Measurements from ENCODE around the gene FAM227A. TPM values are rescaled to one million over a fixed set of nuclear protein-coding genes. Genes with fewer than 3 reads are reported as not detected.

Gene FAM227A
- total and polyA plus RNA-seq, 2 experiments from 2014 or later, result 0.51 to 2.9 TPM

DNA sequence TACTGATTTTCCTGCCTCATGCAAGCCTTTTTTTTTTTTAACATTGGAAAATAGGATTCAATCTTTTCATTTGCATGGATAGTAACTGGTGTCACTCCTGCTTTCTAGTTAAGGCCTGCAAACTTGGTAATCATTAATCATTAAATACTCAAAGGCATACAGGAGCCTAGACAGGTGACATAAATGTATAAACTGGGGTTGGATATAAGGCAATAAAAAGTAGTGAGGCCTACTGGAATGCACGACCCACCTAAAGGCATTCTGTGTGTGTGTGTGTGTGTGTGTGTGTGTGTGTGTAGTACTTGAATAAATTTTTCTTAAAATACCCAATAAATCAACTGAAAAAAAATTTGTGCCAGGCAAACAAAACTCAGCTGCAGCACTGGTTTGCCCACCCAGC lies 33.5 kb upstream of the FAM227A start:
- H2AFZ ChIP-seq, result no peak overlapping the region
- no peaks in the 10 kb centered on the region for H3K27me3 ChIP-seq
- H3K9me2 ChIP-seq (replicated peaks; ENCODE audit: insufficient read depth), result no peaks in the 10 kb centered on the region
- TF ChIP-seq, protein P1, sequence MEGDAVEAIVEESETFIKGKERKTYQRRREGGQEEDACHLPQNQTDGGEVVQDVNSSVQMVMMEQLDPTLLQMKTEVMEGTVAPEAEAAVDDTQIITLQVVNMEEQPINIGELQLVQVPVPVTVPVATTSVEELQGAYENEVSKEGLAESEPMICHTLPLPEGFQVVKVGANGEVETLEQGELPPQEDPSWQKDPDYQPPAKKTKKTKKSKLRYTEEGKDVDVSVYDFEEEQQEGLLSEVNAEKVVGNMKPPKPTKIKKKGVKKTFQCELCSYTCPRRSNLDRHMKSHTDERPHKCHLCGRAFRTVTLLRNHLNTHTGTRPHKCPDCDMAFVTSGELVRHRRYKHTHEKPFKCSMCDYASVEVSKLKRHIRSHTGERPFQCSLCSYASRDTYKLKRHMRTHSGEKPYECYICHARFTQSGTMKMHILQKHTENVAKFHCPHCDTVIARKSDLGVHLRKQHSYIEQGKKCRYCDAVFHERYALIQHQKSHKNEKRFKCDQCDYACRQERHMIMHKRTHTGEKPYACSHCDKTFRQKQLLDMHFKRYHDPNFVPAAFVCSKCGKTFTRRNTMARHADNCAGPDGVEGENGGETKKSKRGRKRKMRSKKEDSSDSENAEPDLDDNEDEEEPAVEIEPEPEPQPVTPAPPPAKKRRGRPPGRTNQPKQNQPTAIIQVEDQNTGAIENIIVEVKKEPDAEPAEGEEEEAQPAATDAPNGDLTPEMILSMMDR (IDR thresholded peaks at IDR 0.05; ENCODE audit: poor library complexity), result no peak
- TF ChIP-seq EZH2 (IDR thresholded peaks at IDR 0.05; ENCODE audit: borderline replicate concordance) (no peak), EZH2phosphoT487 (IDR thresholded peaks at IDR 0.05; ENCODE audit: low read depth, severe bottlenecking, unreplicated experiment) (no peak)
- peaks cover 71% of the 10 kb centered on the region for H3K79me2 ChIP-seq
- H3K36me3 ChIP-seq (replicated peaks; ENCODE audit: insufficient read depth, low read depth), result peaks cover 4% of the 10 kb centered on the region
- H3K4me2 ChIP-seq, result no peak overlapping the region
- H3K4me3 ChIP-seq, result no peak overlapping the region
- peaks cover 14% of the 10 kb centered on the region for H4K20me1 ChIP-seq (ENCODE audit: insufficient read depth, poor library complexity, severe bottlenecking)
- H3K9me3 ChIP-seq (ENCODE audit: low read depth), result no peaks in the 10 kb centered on the region
- peaks cover 18% of the 10 kb centered on the region for H3K4me1 ChIP-seq (ENCODE audit: insufficient read depth)
- peak overlapping the region; percentile 100 for H3K27ac ChIP-seq
- 53% methylated on average over 1 of the region's 1 CpG for WGBS (ENCODE audit: low lambda C conversion rate, missing lambda C conversion rate)
- DNase-seq (ENCODE audit: low spot score), result no peak

DNA sequence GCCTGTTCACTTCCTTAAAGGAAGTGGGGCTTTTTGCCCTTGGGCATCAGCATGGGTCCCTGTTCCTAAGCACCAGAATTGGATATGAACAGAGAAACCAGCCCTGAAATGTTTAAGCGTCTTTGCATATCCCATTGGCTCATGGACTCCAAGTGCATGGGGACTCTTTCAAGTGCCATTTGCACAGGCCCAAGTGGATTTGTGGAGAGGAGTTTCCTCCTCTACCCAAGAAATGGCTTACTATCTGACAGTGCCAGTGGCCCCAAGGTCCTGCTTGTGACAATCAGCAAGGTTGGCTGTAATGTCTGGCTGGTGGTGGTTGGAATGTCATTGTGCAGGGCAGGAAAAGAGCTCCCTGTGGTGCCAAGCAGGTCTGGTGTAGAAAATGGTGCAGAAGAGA lies 29.6 kb upstream of the FAM227A start:
- no peak overlapping the region for H3K27ac ChIP-seq
- no peaks in the 10 kb centered on the region for H3K9me3 ChIP-seq (ENCODE audit: low read depth)
- H3K4me1 ChIP-seq (ENCODE audit: insufficient read depth), result peaks cover 8% of the 10 kb centered on the region
- H3K79me2 ChIP-seq, result peaks cover 50% of the 10 kb centered on the region
- peaks cover 4% of the 10 kb centered on the region for H3K36me3 ChIP-seq (replicated peaks; ENCODE audit: insufficient read depth, low read depth)
- no peak for DNase-seq (ENCODE audit: low spot score)
- TF ChIP-seq EZH2 (IDR thresholded peaks at IDR 0.05; ENCODE audit: borderline replicate concordance) (no peak), EZH2phosphoT487 (IDR thresholded peaks at IDR 0.05; ENCODE audit: low read depth, severe bottlenecking, unreplicated experiment) (no peak)
- TF ChIP-seq, protein P1 (IDR thresholded peaks at IDR 0.05; ENCODE audit: poor library complexity), result no peak
- H3K4me3 ChIP-seq, result no peak overlapping the region
- peaks cover 11% of the 10 kb centered on the region for H4K20me1 ChIP-seq (ENCODE audit: insufficient read depth, poor library complexity, severe bottlenecking)
- H3K27me3 ChIP-seq, result no peaks in the 10 kb centered on the region
- no peaks in the 10 kb centered on the region for H3K9me2 ChIP-seq (replicated peaks; ENCODE audit: insufficient read depth)
- H2AFZ ChIP-seq, result no peak overlapping the region
- 100% methylated on average over 1 of the region's 1 CpG for WGBS (ENCODE audit: low lambda C conversion rate, missing lambda C conversion rate)
- no peak overlapping the region for H3K4me2 ChIP-seq

DNA sequence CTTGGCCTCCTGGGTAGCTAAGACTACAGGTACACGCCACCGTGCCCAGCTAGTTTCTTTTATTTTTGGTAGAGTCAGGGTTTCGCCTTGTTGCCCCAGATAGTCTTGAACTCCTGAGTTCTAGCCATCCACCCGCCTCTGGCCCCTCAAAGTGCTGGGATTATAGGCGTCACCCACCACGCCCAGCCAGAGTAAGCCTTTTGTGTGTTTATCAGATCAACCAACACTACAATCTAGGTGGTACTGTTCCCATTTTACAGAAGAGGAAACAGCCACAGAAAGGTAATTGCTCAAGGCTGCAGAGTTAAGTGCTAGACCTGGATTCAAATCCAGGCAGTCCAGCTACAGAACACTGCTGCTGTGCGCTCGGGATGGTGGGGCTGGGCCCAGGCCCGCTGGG lies 28.7 kb upstream of the FAM227A start:
- H3K4me2 ChIP-seq, result no peak overlapping the region
- no peaks in the 10 kb centered on the region for H3K27me3 ChIP-seq
- peaks cover 8% of the 10 kb centered on the region for H4K20me1 ChIP-seq (ENCODE audit: insufficient read depth, poor library complexity, severe bottlenecking)
- peaks cover 4% of the 10 kb centered on the region for H3K36me3 ChIP-seq (replicated peaks; ENCODE audit: insufficient read depth, low read depth)
- TF ChIP-seq, protein P1 (IDR thresholded peaks at IDR 0.05; ENCODE audit: poor library complexity), result no peak
- no peak for TF ChIP-seq EZH2 (IDR thresholded peaks at IDR 0.05; ENCODE audit: borderline replicate concordance)
- TF ChIP-seq EZH2phosphoT487 (IDR thresholded peaks at IDR 0.05; ENCODE audit: low read depth, severe bottlenecking, unreplicated experiment), result no peak
- no peaks in the 10 kb centered on the region for H3K9me3 ChIP-seq (ENCODE audit: low read depth)
- DNase-seq (ENCODE audit: low spot score), result no peak
- no peak overlapping the region for H2AFZ ChIP-seq
- WGBS (ENCODE audit: low lambda C conversion rate, missing lambda C conversion rate), result 95% methylated on average over 9 of the region's 9 CpGs
- H3K4me3 ChIP-seq, result no peak overlapping the region
- peaks cover 41% of the 10 kb centered on the region for H3K79me2 ChIP-seq
- H3K4me1 ChIP-seq (ENCODE audit: insufficient read depth), result peaks cover 8% of the 10 kb centered on the region
- H3K27ac ChIP-seq, result no peak overlapping the region
- no peaks in the 10 kb centered on the region for H3K9me2 ChIP-seq (replicated peaks; ENCODE audit: insufficient read depth)

Data from hepatocyte (in vitro differentiated cells).